ENCODE measurements around the gene MYBPHL.

The MYBPHL gene

GRCh38 chr1:109263234-109263596, 43.6 kb downstream of the MYBPHL start:
- DNase-seq = no peak

- no peak for DNase-seq
Observed at GRCh38 chr1:109262231-109263055, 44.4 kb downstream of the MYBPHL start.

- DNase-seq = no peak
Observed at GRCh38 chr1:109261578-109261977, 45.2 kb downstream of the MYBPHL start.

- DNase-seq = no peak
Observed at GRCh38 chr1:109261006-109261405, 45.8 kb downstream of the MYBPHL start.

GRCh38 chr1:109259674-109260557, 46.9 kb downstream of the MYBPHL start:
- DNase-seq = no peak

- no peak for DNase-seq
Observed at GRCh38 chr1:109258481-109259466, 48.0 kb downstream of the MYBPHL start.

GRCh38 chr1:109257682-109258421, 49.0 kb downstream of the MYBPHL start:
- DNase-seq = no peak

GRCh38 chr1:109256971-109257681, 49.7 kb downstream of the MYBPHL start:
- no peak for DNase-seq

- no peak for DNase-seq
Observed at GRCh38 chr1:109256085-109256484, 50.7 kb downstream of the MYBPHL start.

- DNase-seq = no peak
Observed at GRCh38 chr1:109255678-109256077, 51.1 kb downstream of the MYBPHL start.

GRCh38 chr1:109255097-109255651, 51.6 kb downstream of the MYBPHL start:
- DNase-seq = no peak

- no peak for DNase-seq
Observed at GRCh38 chr1:109254621-109255096, 52.2 kb downstream of the MYBPHL start.

- DNase-seq = no peak
Observed at GRCh38 chr1:109253803-109254620, 52.8 kb downstream of the MYBPHL start.

- peak; percentile 34 for DNase-seq
Observed at GRCh38 chr1:109252893-109253802, 53.7 kb downstream of the MYBPHL start.

- no peak for DNase-seq
Observed at GRCh38 chr1:109252167-109252892, 54.5 kb downstream of the MYBPHL start.

GRCh38 chr1:109251277-109252166, 55.3 kb downstream of the MYBPHL start:
- no peak for DNase-seq

Data from NCI-H2029 treated with DMSO at 0.1 percent for 48 hours (cell line).